ENCODE measurements around the gene TTC36.
"Not testable (repeated sequence)": the region's sequence is repeated elsewhere in the genome, so short reads cannot be mapped to it uniquely, and the experiment has no call there.

TTC36 gene

GRCh38 chr11:118560806-118561205, 33.5 kb downstream of the TTC36 start:
- Histone ChIP-seq H3K4me2 (no peak overlapping the region), H4K20me1 (no peaks in the 10 kb centered on the region), H3K4me1 (peaks cover 0 to 11% (median 6%) of the 10 kb centered on the region in 10 experiments; a peak in 14 of 20 replicates), H3K9ac (no peak overlapping the region), H3K27me3 (no peaks in the 10 kb centered on the region), H3K4me3 (no peak overlapping the region), H3K9me3 (replicated peaks in 1 of 11) (no peaks in the 10 kb centered on the region), H3K27ac (no peak overlapping the region), H3K36me3 (peaks cover 4 to 37% (median 28%) of the 10 kb centered on the region in 11 experiments; a peak in 20 of 22 replicates)
- no peak for TF ChIP-seq Cebpa-rat (IDR thresholded peaks at IDR 0.05)

DNA sequence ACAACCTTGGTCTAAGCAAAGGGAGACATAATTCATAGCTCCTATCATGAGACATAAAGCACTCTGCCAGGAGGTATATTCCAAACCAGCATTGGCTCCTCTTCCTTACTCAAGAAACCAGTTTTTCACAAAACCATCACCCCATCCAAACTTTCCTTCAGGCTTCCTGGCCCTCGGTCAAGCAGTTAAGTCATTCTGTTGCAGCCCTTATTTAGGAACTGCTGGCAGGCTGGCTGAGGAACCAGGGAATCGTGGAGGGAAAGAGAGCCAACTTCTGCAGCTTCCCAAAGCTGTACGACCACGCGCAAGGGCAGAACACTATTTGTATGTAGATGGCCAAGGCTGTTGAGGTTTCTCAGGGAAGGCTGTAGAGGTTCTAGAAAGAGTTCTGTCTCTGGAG, 37.8 kb downstream of the TTC36 start:
- no peaks in the 10 kb centered on the region for H3K9me3 ChIP-seq (replicated peaks in 1 of 11)
- H3K36me3 ChIP-seq = peaks cover 0 to 6% (median 0%) of the 10 kb centered on the region in 11 experiments; a peak in 2 of 22 replicates

DNA sequence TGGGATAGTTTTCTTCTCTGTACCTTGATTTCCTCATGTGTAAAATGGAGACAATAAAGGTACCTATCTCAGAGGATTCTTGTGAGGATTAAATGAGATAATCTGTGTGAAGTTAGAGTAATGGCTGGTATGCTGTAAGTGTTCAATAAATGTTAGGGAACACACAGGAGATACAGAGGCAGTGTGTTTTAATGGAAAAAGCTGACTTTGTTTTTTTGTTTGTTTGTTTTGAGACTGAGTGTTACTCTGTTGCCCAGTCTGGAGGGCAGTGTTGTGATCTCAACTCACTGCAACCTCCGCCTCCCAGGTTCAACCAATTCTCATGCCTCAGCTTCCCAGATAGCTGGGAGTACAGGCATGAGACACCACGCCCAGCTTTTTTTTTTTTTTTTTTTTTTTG, 42.4 kb downstream of the TTC36 start:
- TF ChIP-seq Cebpa-rat (IDR thresholded peaks at IDR 0.05) = no peak
- Histone ChIP-seq H3K4me1 (peaks cover 21 to 34% (median 29%) of the 10 kb centered on the region in 10 experiments), H3K4me2 (no peak overlapping the region), H4K20me1 (peaks cover 13 to 22% (median 17%) of the 10 kb centered on the region in 11 experiments), H3K36me3 (peaks cover 0 to 7% (median under 1%) of the 10 kb centered on the region in 11 experiments; a peak in 4 of 22 replicates), H3K27me3 (no peaks in the 10 kb centered on the region), H3K9ac (no peak overlapping the region), H3K27ac (no peak overlapping the region), H3K9me3 (replicated peaks in 1 of 11) (no peaks in the 10 kb centered on the region), H3K4me3 (no peak overlapping the region)

More for the DNA sequence above, 37.8 kb downstream of the TTC36 start:
- H3K4me2 ChIP-seq = peak overlapping the region in 10 of 11 experiments; percentile 39 to 92 (median 72); a peak in 21 of 22 replicates
- no peaks in the 10 kb centered on the region for H4K20me1 ChIP-seq
- H3K4me3 ChIP-seq = no peak overlapping the region
- TF ChIP-seq Cebpa-rat (IDR thresholded peaks at IDR 0.05) = no peak
- H3K27me3 ChIP-seq = no peaks in the 10 kb centered on the region
- peak overlapping the region in 5 of 11 experiments; percentile 23 to 44 (median 32); a peak in 6 of 22 replicates for H3K9ac ChIP-seq
- H3K27ac ChIP-seq = no peak overlapping the region
- H3K4me1 ChIP-seq = peaks cover 0 to 13% (median 6%) of the 10 kb centered on the region in 10 experiments; a peak in 14 of 20 replicates

- H3K4me2 ChIP-seq = peak overlapping the region in 1 of 11 experiments; percentile 93; a peak in 5 of 22 replicates
- TF ChIP-seq Cebpa-rat (IDR thresholded peaks at IDR 0.05) = no peak
- H3K27me3 ChIP-seq = no peaks in the 10 kb centered on the region
- H3K9ac ChIP-seq = no peak overlapping the region
- peaks cover 24 to 33% (median 28%) of the 10 kb centered on the region in 11 experiments for H4K20me1 ChIP-seq
- H3K4me3 ChIP-seq = no peak overlapping the region
- H3K27ac ChIP-seq = no peak overlapping the region
- no peaks in the 10 kb centered on the region for H3K9me3 ChIP-seq (replicated peaks in 1 of 11)
- H3K4me1 ChIP-seq = peaks cover 24 to 33% (median 32%) of the 10 kb centered on the region in 10 experiments
- peaks cover 0 to 11% (median 3%) of the 10 kb centered on the region in 11 experiments; a peak in 4 of 22 replicates for H3K36me3 ChIP-seq
These were observed 43.5 kb downstream of the TTC36 start for GRCh38 chr11:118570787-118571186.

DNA sequence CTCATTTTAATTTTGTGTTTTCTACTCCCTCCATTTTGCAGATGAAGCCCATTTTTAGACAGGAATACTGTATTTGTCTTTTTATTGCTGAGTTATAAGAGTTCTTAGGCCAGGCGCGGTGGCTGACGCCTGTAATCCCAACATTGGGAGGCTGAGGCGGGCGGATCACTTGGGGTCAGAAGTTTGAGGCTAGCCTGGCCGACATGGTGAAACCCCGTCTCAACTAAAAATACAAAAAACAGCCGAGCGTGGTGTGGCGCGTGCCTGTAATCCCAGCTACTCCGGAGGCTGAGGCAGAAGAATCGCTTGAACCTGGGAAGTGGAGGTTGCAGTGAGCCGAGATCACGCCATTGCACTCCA, 44.4 kb downstream of the TTC36 start:
- Histone ChIP-seq H4K20me1 (peaks cover 33 to 42% (median 37%) of the 10 kb centered on the region in 11 experiments), H3K9ac (peak overlapping the region; percentile 92 to 99 (median 97)), H3K4me3 (peak overlapping the region; percentile 85 to 100 (median 96)), H3K4me1 (peaks cover 24 to 38% (median 31%) of the 10 kb centered on the region in 10 experiments), H3K36me3 (peaks cover 2 to 16% (median 6%) of the 10 kb centered on the region in 11 experiments; a peak in 21 of 22 replicates), H3K27ac (peak overlapping the region; percentile 92 to 98 (median 97); a peak in 21 of 22 replicates), H3K4me2 (peak overlapping the region; percentile 73 to 98 (median 90))
- H3K9me3 ChIP-seq (replicated peaks in 1 of 11); H3K27me3 ChIP-seq: not testable (repeated sequence)

- H3K9me3 ChIP-seq (replicated peaks in 1 of 11) = no peaks in the 10 kb centered on the region
- peak within 1 kb of the TSS; percentile 92 to 99 (median 97) for H3K9ac ChIP-seq
- H3K4me3 ChIP-seq = peak within 1 kb of the TSS; percentile 85 to 100 (median 96)
- peak within 1 kb of the TSS; percentile 92 to 98 (median 97) for H3K27ac ChIP-seq
- peaks cover 9 to 23% (median 12%) of the 10 kb centered on the region in 11 experiments for H3K36me3 ChIP-seq
- no peak for TF ChIP-seq Cebpa-rat (IDR thresholded peaks at IDR 0.05)
- H3K27me3 ChIP-seq = no peaks in the 10 kb centered on the region
- H3K4me1 ChIP-seq = peaks cover 24 to 44% (median 31%) of the 10 kb centered on the region in 10 experiments
- H3K4me2 ChIP-seq = peak within 1 kb of the TSS; percentile 73 to 98 (median 90)
- H4K20me1 ChIP-seq = peaks cover 39 to 48% (median 43%) of the 10 kb centered on the region in 11 experiments
These were observed 45.0 kb downstream of the TTC36 start, which contains the start of gene ARCN1 for GRCh38 chr11:118572061-118572980. TSS of gene ARCN1 (plus strand) at chr11:118572409. CDS start at chr11:118572548, 139 bp downstream.

- H3K27ac ChIP-seq = peak overlapping the region; percentile 92 to 98 (median 97)
These were observed 45.8 kb downstream of the TTC36 start for GRCh38 chr11:118572981-118573550.

DNA sequence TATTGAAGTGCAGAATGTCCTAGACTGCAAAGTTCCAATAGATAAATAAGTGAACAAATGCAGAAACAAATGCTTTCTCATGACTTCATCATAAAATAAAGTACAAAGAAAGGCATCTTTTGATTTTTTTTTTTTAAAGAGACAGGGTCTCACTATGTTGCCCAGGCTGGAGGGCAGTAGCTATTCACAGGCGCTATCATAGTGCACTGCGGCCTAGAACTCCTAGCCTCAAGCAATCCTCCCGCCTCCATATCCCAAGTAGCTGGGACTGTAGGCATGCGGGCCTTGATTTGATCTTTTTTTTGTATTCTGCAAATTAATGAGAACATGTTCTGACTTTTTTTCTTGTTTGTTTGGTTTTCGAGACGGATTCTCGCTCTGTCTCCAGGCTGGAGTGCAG, 47.4 kb downstream of the TTC36 start:
- peak overlapping the region in 1 of 10 experiments; percentile 21; a peak in 1 of 20 replicates for H3K4me3 ChIP-seq
- no peaks in the 10 kb centered on the region for H3K9me3 ChIP-seq (replicated peaks in 1 of 11)
- H3K27me3 ChIP-seq = no peaks in the 10 kb centered on the region
- no peak overlapping the region for H3K27ac ChIP-seq
- peaks cover 13 to 39% (median 25%) of the 10 kb centered on the region in 11 experiments for H3K36me3 ChIP-seq
- peak overlapping the region; percentile 28 to 98 (median 90); a peak in 20 of 22 replicates for H3K4me2 ChIP-seq
- peaks cover 24 to 50% (median 32%) of the 10 kb centered on the region in 10 experiments for H3K4me1 ChIP-seq
- TF ChIP-seq Cebpa-rat (IDR thresholded peaks at IDR 0.05) = no peak
- H4K20me1 ChIP-seq = peaks cover 62 to 71% (median 66%) of the 10 kb centered on the region in 11 experiments
- H3K9ac ChIP-seq = 0 out of 22 replicates have a peak overlapping the region, but pooled peaks of 1 of the 11 experiments have one; percentile 15

More at GRCh38 chr11:118572981-118573550, 45.8 kb downstream of the TTC36 start:
- Histone ChIP-seq H3K9ac (peak overlapping the region; percentile 92 to 99 (median 97)), H4K20me1 (peaks cover 47 to 56% (median 51%) of the 10 kb centered on the region in 11 experiments), H3K9me3 (replicated peaks in 1 of 11) (no peaks in the 10 kb centered on the region), H3K4me1 (peaks cover 24 to 50% (median 32%) of the 10 kb centered on the region in 10 experiments), H3K4me3 (peak overlapping the region; percentile 85 to 100 (median 96)), H3K4me2 (peak overlapping the region; percentile 73 to 98 (median 90)), H3K36me3 (peaks cover 13 to 30% (median 15%) of the 10 kb centered on the region in 11 experiments), H3K27me3 (no peaks in the 10 kb centered on the region)
- no peak for TF ChIP-seq Cebpa-rat (IDR thresholded peaks at IDR 0.05)

DNA sequence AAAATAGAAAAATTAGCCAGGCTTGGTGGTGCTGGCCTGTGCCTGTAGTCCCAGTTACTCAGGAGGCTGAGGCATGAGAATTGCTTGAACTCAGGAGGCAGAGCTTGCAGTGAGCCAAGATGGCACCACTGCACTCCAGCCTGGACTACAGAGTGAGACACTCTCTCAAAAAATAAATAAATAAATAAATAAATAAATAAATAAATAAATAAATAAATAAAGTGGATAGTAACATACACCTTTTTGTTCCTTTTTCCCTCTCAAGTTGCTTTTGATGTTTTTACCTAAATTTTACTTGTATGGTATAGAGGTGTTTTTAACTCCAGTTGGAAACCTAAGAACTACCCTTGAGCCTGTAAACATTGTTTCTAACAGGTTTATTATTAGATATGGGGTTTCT, 50.7 kb downstream of the TTC36 start:
- H3K27ac ChIP-seq; H3K4me3 ChIP-seq; H3K9me3 ChIP-seq (replicated peaks in 1 of 11); H3K9ac ChIP-seq; H3K27me3 ChIP-seq; H3K4me2 ChIP-seq: not testable (repeated sequence)
- Histone ChIP-seq H4K20me1 (peaks cover 92 to 100% (median 99%) of the 10 kb centered on the region in 11 experiments), H3K36me3 (peaks cover 46 to 72% (median 56%) of the 10 kb centered on the region in 11 experiments), H3K4me1 (peaks cover 17 to 42% (median 23%) of the 10 kb centered on the region in 10 experiments)

Data from BLaER1 treated with 17β-estradiol and CSF1 and Interleukin-3, amounts not matched to agents 10 nM and 100 nM (cell line).